LNCaP clone FGC (cell line): ENCODE results near the gene CTAGE6.
"Not testable (repeated sequence)": the region's sequence is repeated elsewhere in the genome, so short reads cannot be mapped to it uniquely, and the experiment has no call there.

ENCODE experiments used
- DNase-seq: peaks from one replicate; pipeline ENCODE4 v3.0.0-alpha.2; 2011; ENCODE audit warnings: low read depth
- H3K4me3 ChIP-seq: 2 replicates; pipeline ENCODE4 v1.5.1; 2011; ENCODE audit warnings: mild to moderate bottlenecking, low read depth, low read length, control low read depth
- TF ChIP-seq, protein P1 (sequence below): IDR thresholded peaks from 2 replicates; pipeline ENCODE4 v1.5.1; 2012; ENCODE audit warnings: mild to moderate bottlenecking; ENCODE audit not compliant: control insufficient read depth, insufficient read depth; ENCODE audit errors: extremely low read depth

CTAGE6 gene

GRCh38 chr7:143735962-143736361, 21.5 kb downstream of the CTAGE6 start:
- H3K4me3 ChIP-seq: no peak overlapping the region
- no peak for DNase-seq
- TF ChIP-seq, protein P1, sequence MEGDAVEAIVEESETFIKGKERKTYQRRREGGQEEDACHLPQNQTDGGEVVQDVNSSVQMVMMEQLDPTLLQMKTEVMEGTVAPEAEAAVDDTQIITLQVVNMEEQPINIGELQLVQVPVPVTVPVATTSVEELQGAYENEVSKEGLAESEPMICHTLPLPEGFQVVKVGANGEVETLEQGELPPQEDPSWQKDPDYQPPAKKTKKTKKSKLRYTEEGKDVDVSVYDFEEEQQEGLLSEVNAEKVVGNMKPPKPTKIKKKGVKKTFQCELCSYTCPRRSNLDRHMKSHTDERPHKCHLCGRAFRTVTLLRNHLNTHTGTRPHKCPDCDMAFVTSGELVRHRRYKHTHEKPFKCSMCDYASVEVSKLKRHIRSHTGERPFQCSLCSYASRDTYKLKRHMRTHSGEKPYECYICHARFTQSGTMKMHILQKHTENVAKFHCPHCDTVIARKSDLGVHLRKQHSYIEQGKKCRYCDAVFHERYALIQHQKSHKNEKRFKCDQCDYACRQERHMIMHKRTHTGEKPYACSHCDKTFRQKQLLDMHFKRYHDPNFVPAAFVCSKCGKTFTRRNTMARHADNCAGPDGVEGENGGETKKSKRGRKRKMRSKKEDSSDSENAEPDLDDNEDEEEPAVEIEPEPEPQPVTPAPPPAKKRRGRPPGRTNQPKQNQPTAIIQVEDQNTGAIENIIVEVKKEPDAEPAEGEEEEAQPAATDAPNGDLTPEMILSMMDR: no peak

DNA sequence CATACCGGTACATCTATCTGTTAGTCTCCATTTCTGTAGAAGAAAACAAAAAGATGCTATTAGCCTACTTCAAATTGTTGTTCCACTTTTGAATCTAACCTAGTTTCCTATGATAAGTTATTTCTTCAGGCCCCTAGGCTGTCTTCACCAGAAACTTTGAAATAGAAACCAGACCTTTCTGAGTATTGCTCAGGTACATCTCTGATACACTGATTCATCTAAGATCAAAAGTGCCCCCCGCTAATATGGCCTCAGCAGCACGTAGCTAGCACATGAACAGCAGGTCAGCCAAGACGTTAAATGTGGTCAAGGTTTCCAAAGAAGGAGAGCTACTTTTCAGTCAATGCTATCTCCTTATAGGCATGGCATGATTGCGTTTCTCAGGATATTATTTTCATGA, 23.6 kb downstream of the CTAGE6 start:
- no peak overlapping the region for H3K4me3 ChIP-seq
- TF ChIP-seq, protein P1: no peak
- no peak for DNase-seq

- TF ChIP-seq, protein P1: no peak
- no peak overlapping the region for H3K4me3 ChIP-seq
- no peak for DNase-seq
These were observed 29.1 kb downstream of the CTAGE6 start for GRCh38 chr7:143728333-143728862.

- H3K4me3 ChIP-seq, DNase-seq: not testable (repeated sequence)
These were observed 29.9 kb downstream of the CTAGE6 start for GRCh38 chr7:143727561-143727960.

GRCh38 chr7:143726143-143726542, 31.4 kb downstream of the CTAGE6 start:
- not testable (repeated sequence) for H3K4me3 ChIP-seq, DNase-seq

GRCh38 chr7:143720335-143720734, 37.2 kb downstream of the CTAGE6 start:
- not testable (repeated sequence) for H3K4me3 ChIP-seq, DNase-seq

- H3K4me3 ChIP-seq, DNase-seq: not testable (repeated sequence)
These were observed 41.8 kb downstream of the CTAGE6 start for GRCh38 chr7:143715543-143716193.

GRCh38 chr7:143714581-143715454, 42.7 kb downstream of the CTAGE6 start:
- not testable (repeated sequence) for H3K4me3 ChIP-seq, DNase-seq

- H3K4me3 ChIP-seq, DNase-seq: not testable (repeated sequence)
These were observed 45.1 kb downstream of the CTAGE6 start for GRCh38 chr7:143712381-143712780.

GRCh38 chr7:143711727-143712324, 45.7 kb downstream of the CTAGE6 start:
- H3K4me3 ChIP-seq, DNase-seq: not testable (repeated sequence)

DNA sequence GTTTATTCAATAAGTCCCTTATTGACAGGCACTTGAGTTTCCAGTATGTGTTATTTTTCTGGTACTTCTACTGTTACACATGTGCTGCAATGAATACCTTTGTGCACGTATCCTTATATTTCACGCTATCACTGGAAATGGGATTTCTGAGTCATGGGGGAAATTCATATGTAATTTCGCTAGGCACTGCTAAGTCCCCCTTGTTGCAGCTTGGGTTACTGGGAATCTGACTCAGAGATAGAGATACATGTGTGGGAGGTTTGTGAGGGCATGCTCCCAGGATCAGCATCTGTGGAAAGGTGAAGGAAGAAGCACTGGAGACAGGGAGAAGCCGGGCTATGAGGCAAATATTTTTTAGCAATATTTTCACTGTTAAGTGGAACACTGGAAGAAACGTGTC, 47.6 kb downstream of the CTAGE6 start:
- DNase-seq: not testable (repeated sequence)

More for the DNA sequence above, 47.6 kb downstream of the CTAGE6 start:
- not testable (repeated sequence) for H3K4me3 ChIP-seq
